Natural killer cell (primary cell): Measurements from ENCODE around the gene CYP2U1. TPM values are rescaled to one million over a fixed set of nuclear protein-coding genes. Genes with fewer than 3 reads are reported as not detected.

Experiments
- ATAC-seq, 3 donors: fragments of 150-1000 bp in 2 of 3; fragments of 200-7000 bp in 1 of 3; cut with Tn5 transposase; 1 replicate in 1 of 3; 2 replicates in 2 of 3; pipeline ENCODE4 v1.10.0; 2021; ENCODE audit warnings: mild to moderate bottlenecking in 2 of 3, moderate library complexity in 2 of 3
- DNase-seq, 2 donors: peaks; one replicate each; pipeline versions ENCODE4 v3.0.0 to v3.0.0-alpha.2; 2013 to 2021; ENCODE audit warnings: mixed read lengths in 1 of 2
- H3K27ac ChIP-seq: one replicate; pipeline ENCODE4 v1.5.1; 2013; ENCODE audit warnings: mild to moderate bottlenecking, low read length
- H3K27me3 ChIP-seq: one replicate; pipeline ENCODE4 v1.6.1; 2013; ENCODE audit warnings: low read length; ENCODE audit not compliant: control insufficient read depth, insufficient read depth
- H3K36me3 ChIP-seq: one replicate; pipeline ENCODE4 v1.6.1; 2013; ENCODE audit warnings: low read length; ENCODE audit not compliant: control insufficient read depth, insufficient read depth
- H3K4me1 ChIP-seq: one replicate; pipeline ENCODE4 v1.6.1; 2013; ENCODE audit warnings: low read length; ENCODE audit not compliant: control insufficient read depth, insufficient read depth
- H3K4me3 ChIP-seq: one replicate; pipeline ENCODE4 v1.5.1; 2013; ENCODE audit warnings: low read length
- H3K9me3 ChIP-seq: one replicate; pipeline ENCODE4 v1.6.1; 2013; ENCODE audit warnings: low read length; ENCODE audit not compliant: control insufficient read depth, insufficient read depth
- H3K27ac Mint-ChIP-seq, 2 donors: one replicate each; pipeline ENCODE4 v1.8.0; 2022; ENCODE audit warnings: mild to moderate bottlenecking in 2 of 2, mixed read lengths in 2 of 2, moderate library complexity in 1 of 2
- H3K27me3 Mint-ChIP-seq, 2 donors: one replicate each; pipeline ENCODE4 v1.8.0; 2022; ENCODE audit warnings: low read depth in 2 of 2, mixed read lengths in 2 of 2
- H3K36me3 Mint-ChIP-seq: one replicate; pipeline ENCODE4 v1.8.0; 2022; ENCODE audit warnings: mixed read lengths
- H3K4me1 Mint-ChIP-seq, 2 donors: one replicate each; pipeline ENCODE4 v1.8.0; 2022; ENCODE audit warnings: mixed read lengths in 2 of 2
- H3K4me3 Mint-ChIP-seq: one replicate; pipeline ENCODE4 v1.8.0; 2022; ENCODE audit warnings: mild to moderate bottlenecking, moderate library complexity, mixed read lengths
- H3K9me3 Mint-ChIP-seq, 2 donors: one replicate each; pipeline ENCODE4 v1.8.0; 2022; ENCODE audit warnings: mixed read lengths in 2 of 2
- WGBS: methylation state at CpG from one replicate; pipeline ENCODE4 v1.1.7; 2013; ENCODE audit warnings: missing lambda C conversion rate; ENCODE audit not compliant: insufficient coverage; 5-methylcytosine and 5-hydroxymethylcytosine counted together
- intact Hi-C: fragments of 100-400 bp; cut with micrococcal nuclease; formaldehyde crosslinking; loops from one replicate; pipeline ENCODE4 v1.14.2; 2022
- total RNA-seq, 4 donors: library from RNA; stranded (reverse); fragments of 120-200 nt in 1 of 4; gene quantifications; one replicate each; pipeline versions ENCODE4 v1.2.3 to v1.2.4, GENCODE V29; 2013 to 2022
- TF ChIP-seq, protein P1 (sequence below): fragments of 200-600 bp; IDR thresholded peaks from one replicate; pipeline ENCODE4 v1.8.0; 2022; ENCODE audit warnings: antibody characterized with exemption

Gene CYP2U1
- total RNA-seq, 3 donors from 2014 or later (not counting 1 experiment from before 2014, with no cell fraction given): 2.5 to 4.5 (median 3.4) TPM

- Mint-ChIP-seq H3K9me3 (peaks cover 0 to 2% of the 10 kb centered on the region in 2 donors), H3K27ac (no peak overlapping the region), H3K4me3 (no peak overlapping the region), H3K4me1 (peaks cover 38 to 52% of the 10 kb centered on the region in 2 donors), H3K27me3 (no peaks in the 10 kb centered on the region), H3K36me3 (no peaks in the 10 kb centered on the region)
- 100% methylated on average over 1 of the region's 2 CpGs for WGBS
- Histone ChIP-seq H3K27me3 (no peaks in the 10 kb centered on the region), H3K4me1 (no peaks in the 10 kb centered on the region), H3K36me3 (no peaks in the 10 kb centered on the region), H3K4me3 (no peak overlapping the region), H3K9me3 (no peaks in the 10 kb centered on the region), H3K27ac (no peak overlapping the region)
- ATAC-seq (no peak), DNase-seq (no peak)
- TF ChIP-seq, protein P1, sequence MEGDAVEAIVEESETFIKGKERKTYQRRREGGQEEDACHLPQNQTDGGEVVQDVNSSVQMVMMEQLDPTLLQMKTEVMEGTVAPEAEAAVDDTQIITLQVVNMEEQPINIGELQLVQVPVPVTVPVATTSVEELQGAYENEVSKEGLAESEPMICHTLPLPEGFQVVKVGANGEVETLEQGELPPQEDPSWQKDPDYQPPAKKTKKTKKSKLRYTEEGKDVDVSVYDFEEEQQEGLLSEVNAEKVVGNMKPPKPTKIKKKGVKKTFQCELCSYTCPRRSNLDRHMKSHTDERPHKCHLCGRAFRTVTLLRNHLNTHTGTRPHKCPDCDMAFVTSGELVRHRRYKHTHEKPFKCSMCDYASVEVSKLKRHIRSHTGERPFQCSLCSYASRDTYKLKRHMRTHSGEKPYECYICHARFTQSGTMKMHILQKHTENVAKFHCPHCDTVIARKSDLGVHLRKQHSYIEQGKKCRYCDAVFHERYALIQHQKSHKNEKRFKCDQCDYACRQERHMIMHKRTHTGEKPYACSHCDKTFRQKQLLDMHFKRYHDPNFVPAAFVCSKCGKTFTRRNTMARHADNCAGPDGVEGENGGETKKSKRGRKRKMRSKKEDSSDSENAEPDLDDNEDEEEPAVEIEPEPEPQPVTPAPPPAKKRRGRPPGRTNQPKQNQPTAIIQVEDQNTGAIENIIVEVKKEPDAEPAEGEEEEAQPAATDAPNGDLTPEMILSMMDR: no peak
- intact Hi-C loops: no loop called here
These were observed 68.7 kb downstream of the CYP2U1 start for GRCh38 chr4:107999932-108000539.

GRCh38 chr4:108001540-108002135, 70.3 kb downstream of the CYP2U1 start:
- WGBS: 97% methylated on average over 2 of the region's 3 CpGs
- no peak for ATAC-seq
- Mint-ChIP-seq H3K4me3 (no peak overlapping the region), H3K27ac (no peak overlapping the region), H3K27me3 (no peaks in the 10 kb centered on the region), H3K4me1 (peaks cover 36 to 48% of the 10 kb centered on the region in 2 donors), H3K9me3 (peaks cover 0 to 2% of the 10 kb centered on the region in 2 donors), H3K36me3 (no peaks in the 10 kb centered on the region)
- Histone ChIP-seq H3K36me3 (no peaks in the 10 kb centered on the region), H3K9me3 (no peaks in the 10 kb centered on the region), H3K4me3 (no peak overlapping the region), H3K27me3 (no peaks in the 10 kb centered on the region), H3K27ac (no peak overlapping the region), H3K4me1 (no peaks in the 10 kb centered on the region)
- TF ChIP-seq, protein P1: no peak
- no peak for DNase-seq
- intact Hi-C loops: no loop called here

Other genes starting within 250 kb of the CYP2U1 start
- 10 to 100 TPM; 10.2 to 21.3 (median 12.9) TPM for gene PAPSS1, start 211.3 kb upstream of the CYP2U1 start, total RNA-seq
- under 1 TPM; 0.16 to 0.98 (median 0.54) TPM for gene SGMS2, start 106.6 kb upstream of the CYP2U1 start, total RNA-seq
- 10 to 100 TPM in 2 of 3 donors, 1 to 10 TPM in 1; 9.1 to 16.5 (median 14.4) TPM for gene HADH, start 58.3 kb downstream of the CYP2U1 start, total RNA-seq
- gene LEF1, start 237.4 kb downstream of the CYP2U1 start, total RNA-seq: 10 to 100 TPM; 18.7 to 39.8 (median 24.5) TPM